NCI-H146 (cell line): ENCODE measurements around the gene TANC1.

Source experiments
- DNase-seq: peaks from one replicate; lab custom pipeline; 2025; lab: John Stamatoyannopoulos, UW

Gene TANC1

DNA sequence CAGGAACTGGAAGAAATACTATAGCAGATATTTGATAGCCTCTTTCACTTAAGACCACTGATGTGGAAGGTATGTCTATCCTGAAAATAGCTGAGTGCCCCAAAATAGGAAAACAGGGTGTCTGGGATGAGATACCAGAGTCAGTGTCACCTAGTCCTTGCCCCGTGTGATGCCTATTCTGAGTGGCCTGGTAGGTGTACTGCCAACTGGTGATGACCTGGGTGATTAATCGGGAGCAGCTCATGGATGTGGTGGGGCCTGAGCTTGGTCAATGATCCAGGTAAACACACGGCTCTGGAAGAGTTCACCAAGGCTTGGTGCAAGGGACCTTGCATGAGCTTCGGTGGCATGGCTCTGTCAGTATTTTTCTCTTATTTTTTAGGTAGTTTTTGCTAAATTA is 95.2 kb downstream of the TANC1 start:
- no peak for DNase-seq

- DNase-seq, result peak; percentile 26
Measured at GRCh38 chr2:159064446-159065301, 96.2 kb downstream of the TANC1 start.

- DNase-seq, result no peak
Measured at GRCh38 chr2:159065313-159065712, 96.9 kb downstream of the TANC1 start.

- no peak for DNase-seq
Measured at GRCh38 chr2:159065891-159066290, 97.5 kb downstream of the TANC1 start.

- DNase-seq, result no peak
Measured at GRCh38 chr2:159066541-159067156, 98.2 kb downstream of the TANC1 start.

DNA sequence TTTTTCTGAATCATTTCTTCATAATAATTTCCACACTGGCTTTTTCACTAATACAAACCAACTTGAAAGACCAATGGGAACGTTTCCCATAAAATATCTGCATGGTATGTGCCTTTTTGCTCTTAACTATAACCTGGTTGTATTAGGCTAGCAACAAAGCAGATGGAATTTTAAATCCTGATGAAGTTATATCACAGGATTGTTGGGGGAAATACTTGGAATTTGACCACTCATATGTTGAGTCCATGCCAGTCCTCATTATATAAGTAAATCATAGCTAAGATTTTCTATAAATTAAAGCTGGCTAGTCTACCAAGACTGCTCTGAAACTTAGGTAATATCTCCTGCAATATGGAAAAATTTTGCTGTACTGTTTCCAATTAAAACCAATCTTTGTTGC is 99.5 kb downstream of the TANC1 start:
- no peak for DNase-seq

- DNase-seq, result no peak
Measured at GRCh38 chr2:159069229-159069628, 100.8 kb downstream of the TANC1 start.

DNA sequence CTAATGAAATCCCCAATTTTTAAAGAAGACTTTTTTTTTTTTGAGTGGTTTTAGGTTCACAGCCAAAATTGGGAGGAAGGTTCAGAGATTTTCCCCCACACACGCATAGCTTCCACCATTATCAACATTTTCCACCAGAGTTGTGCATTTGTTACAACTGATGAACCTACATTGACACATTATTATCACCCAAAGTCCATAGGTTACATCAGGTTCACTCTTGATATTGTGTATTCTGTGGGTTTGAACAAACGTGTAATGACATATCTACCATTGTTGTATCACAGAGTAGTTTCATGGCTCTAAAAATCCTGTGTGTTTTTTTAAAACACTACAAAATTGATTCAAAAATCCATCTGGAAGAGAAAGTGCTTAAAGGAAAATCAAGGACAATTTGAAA is 101.8 kb downstream of the TANC1 start:
- no peak for DNase-seq

- no peak for DNase-seq
Measured at GRCh38 chr2:159071190-159071915, 102.9 kb downstream of the TANC1 start.

DNA sequence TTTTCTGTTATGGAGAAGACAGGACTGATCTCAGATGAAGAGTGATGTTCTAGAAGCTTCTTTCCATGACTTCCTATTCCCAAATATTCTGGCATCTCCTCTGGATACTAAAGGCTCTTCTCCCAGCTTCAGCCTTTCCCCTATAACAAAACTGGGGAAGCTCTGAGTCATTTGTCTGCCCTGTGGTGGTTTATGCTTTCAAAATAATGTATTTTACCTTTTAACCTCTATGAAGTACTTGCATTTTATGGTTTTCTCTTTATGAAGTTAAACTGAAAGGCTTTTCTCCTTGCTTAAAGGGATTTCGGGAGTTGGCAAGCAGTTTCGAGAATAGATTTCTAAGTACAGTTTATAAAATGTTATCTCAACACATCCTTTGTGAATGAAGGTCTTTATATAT is 104.4 kb downstream of the TANC1 start:
- no peak for DNase-seq

DNA sequence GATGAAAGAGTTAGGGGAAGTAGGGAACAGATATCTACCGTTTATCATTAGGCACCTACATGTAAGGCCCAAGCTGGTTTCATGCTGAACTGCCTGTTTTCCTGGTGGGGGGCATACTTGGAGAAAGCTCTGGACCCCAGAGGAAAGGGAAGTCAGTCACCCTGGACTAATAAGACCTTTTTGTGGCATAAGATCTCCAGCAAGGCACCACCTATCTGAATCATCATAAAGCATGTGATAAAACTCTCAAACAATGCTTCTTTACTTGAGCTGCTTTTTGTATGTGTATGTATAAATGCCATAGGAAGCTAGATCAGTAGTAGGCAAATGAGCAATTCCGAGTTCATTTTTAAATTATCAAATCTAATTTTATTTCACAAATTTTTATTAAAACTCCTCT is 104.8 kb downstream of the TANC1 start:
- DNase-seq, result no peak

DNA sequence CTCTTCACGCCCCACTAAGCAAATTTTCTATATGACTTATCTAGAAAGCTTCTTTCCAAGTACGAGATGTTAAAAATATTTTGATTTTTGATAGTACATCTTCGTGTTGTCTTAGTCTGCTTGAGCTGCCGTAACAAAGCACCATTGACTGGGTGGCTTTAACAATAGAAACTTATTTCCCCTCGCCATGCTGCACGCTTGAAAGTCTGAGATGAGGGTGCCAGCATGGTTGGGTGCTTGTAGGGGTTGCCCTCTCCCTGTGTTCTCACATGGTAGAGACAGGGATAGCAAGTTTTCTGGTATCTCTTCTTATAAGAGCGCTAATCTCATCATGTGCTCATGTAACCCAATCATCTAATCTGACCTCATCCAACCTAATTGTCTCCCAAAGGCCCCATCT is 106.2 kb downstream of the TANC1 start:
- no peak for DNase-seq

DNA sequence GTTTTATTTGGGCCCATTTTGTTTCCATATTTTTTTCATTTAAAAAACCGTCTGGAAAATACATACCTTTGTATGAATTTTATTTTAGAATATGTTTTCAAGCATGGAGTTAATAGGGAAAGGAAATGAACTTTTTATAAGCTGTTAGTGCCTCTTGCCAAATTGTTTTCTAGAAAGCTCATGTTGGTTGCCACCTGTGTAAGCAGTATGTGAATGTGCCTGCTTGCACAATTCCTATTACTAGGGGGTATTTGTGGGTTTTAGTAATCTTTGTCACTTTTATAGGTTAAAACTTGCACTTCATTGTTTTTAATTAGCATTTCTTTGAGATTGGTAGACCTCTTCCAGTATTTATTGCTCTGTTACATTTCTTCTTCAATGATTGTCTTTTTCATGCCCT is 107.3 kb downstream of the TANC1 start:
- no peak for DNase-seq

GRCh38 chr2:159076241-159076640 is 107.8 kb downstream of the TANC1 start:
- DNase-seq, result no peak

DNA sequence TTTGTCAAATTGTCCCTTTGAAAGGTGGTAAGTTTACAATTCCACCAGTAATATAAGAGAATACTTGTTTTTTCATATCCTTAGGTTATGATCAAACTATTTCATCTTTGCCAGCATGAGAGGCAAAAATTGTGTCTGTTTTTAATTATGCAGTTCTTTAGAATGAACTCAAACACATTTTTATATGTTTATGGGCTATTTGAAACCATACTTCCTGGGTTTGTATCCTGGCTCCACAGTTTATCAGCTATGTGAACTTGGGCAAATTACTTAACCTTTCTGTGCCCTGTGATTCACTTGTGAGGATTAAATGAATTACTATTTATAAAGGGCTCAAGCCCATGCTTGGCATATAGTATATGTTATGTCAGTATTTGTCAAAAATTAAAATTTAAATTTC is 109.4 kb downstream of the TANC1 start:
- DNase-seq, result no peak

- DNase-seq, result no peak
Measured at GRCh38 chr2:159078443-159078842, 110.0 kb downstream of the TANC1 start.

GRCh38 chr2:159080641-159081040 is 112.2 kb downstream of the TANC1 start:
- DNase-seq, result no peak

- no peak for DNase-seq
Measured at GRCh38 chr2:159082119-159082518, 113.7 kb downstream of the TANC1 start.

GRCh38 chr2:159084384-159085370 is 116.2 kb downstream of the TANC1 start:
- no peak for DNase-seq

DNA sequence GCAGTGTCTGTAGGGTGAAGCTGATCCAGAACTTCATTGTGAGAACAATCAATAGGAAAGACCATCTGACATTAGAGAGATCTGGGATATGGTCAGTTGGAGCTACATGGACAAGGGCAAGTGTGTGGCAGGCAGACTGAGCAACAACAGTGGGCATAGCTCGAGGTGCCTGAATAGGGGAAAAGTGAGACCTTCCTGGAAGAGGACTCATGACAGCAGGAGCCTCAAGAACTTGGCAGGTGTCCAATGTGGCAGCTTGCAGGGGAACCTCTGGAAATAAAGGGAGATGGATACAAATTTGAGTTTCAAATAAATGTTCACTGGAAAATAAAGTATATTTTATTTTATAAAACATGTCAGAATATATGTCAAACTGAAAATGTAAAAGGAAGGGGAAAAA is 117.9 kb downstream of the TANC1 start:
- no peak for DNase-seq

- no peak for DNase-seq
Measured at GRCh38 chr2:159086826-159087225, 118.4 kb downstream of the TANC1 start.

GRCh38 chr2:159088906-159089305 is 120.5 kb downstream of the TANC1 start:
- no peak for DNase-seq
